Esophagus squamous epithelium (tissue), 5 donors: Measurements from ENCODE around the gene MFSD12. TPM values are rescaled to one million over a fixed set of nuclear protein-coding genes. Genes with fewer than 3 reads are reported as not detected.

Experiments used
- DNase-seq: peaks from one replicate; lab custom pipeline; 2025; lab: John Stamatoyannopoulos, UW
- H3K27ac ChIP-seq, 4 donors: fragments of 200-600 bp; sonication (generic); one replicate each; pipeline ENCODE4 v1.5.1; 2016 to 2019; ENCODE audit warnings: mild to moderate bottlenecking in 1 of 4
- H3K27me3 ChIP-seq, 4 donors: fragments of 200-600 bp; sonication (generic); 1 replicate in 3 of 4; 2 replicates in 1 of 4; pipeline versions ENCODE4 v1.5.1 to v1.6.0; 2017 to 2021; ENCODE audit warnings: antibody characterized with exemption in 1 of 4
- H3K36me3 ChIP-seq, 3 donors: fragments of 200-600 bp; sonication (generic); one replicate each; pipeline ENCODE4 v1.5.1; 2016 to 2019
- H3K4me1 ChIP-seq, 3 donors: fragments of 200-600 bp; sonication (generic); one replicate each; pipeline ENCODE4 v1.5.1; 2017 to 2019
- H3K4me3 ChIP-seq, 4 donors: fragments of 200-600 bp; sonication (generic); 1 replicate in 3 of 4; 2 replicates in 1 of 4; pipeline ENCODE4 v1.5.1; 2016 to 2019; ENCODE audit warnings: mild to moderate bottlenecking in 2 of 4, moderate library complexity in 1 of 4
- H3K9me3 ChIP-seq, 3 donors: fragments of 200-600 bp; sonication (generic); one replicate each; pipeline ENCODE4 v1.5.1; 2016 to 2019
- POLR2A ChIP-seq, 4 donors: fragments of 450-650 bp; IDR thresholded peaks; one replicate each; pipeline ENCODE4 v1.6.1; 2017; ENCODE audit warnings: antibody characterized with exemption in 4 of 4, mild to moderate bottlenecking in 4 of 4, moderate library complexity in 3 of 4
- WGBS, 2 donors: methylation state at CpG; one replicate each; pipeline ENCODE4 v1.1.5; 2018; 5-methylcytosine and 5-hydroxymethylcytosine counted together
- intact Hi-C: fragments of 100-400 bp; cut with DNase I; formaldehyde crosslinking; loops from one replicate; pipeline ENCODE4 v1.15.0; 2022
- total RNA-seq, 4 donors: library from RNA; depleted of rRNA; stranded (reverse); fragments of >200 nt; gene quantifications; one replicate each; pipeline ENCODE4 v1.1.0, GENCODE V29; 2016
- TF ChIP-seq, protein P1 (sequence below), 6 experiments: fragments of 450-650 bp in 4 of 6; fragments of 200-600 bp in 2 of 6; sonication (generic) in 2 of 6; IDR thresholded peaks; one replicate each; pipeline ENCODE4 v1.5.1; 2016 to 2019; ENCODE audit warnings: antibody characterized with exemption in 6 of 6, mild to moderate bottlenecking in 4 of 6, moderate library complexity in 4 of 6
- donor health status: DM: yes; HTN: yes; CAD: no.

The MFSD12 gene
- total RNA-seq, 4 donors from 2014 or later: 22.5 to 50.4 (median 37.3) TPM

- H3K9me3 ChIP-seq: no peaks in the 10 kb centered on the region
- H3K4me1 ChIP-seq: peaks cover 0 to 29% (median 0%) of the 10 kb centered on the region in 3 donors
- intact Hi-C loops: no loop called here
- WGBS, 2 donors: 100% methylated on average over 3 of the region's 9 CpGs
- no peak overlapping the region for H3K4me3 ChIP-seq
- peaks cover 33 to 95% (median 44%) of the 10 kb centered on the region in 3 donors for H3K36me3 ChIP-seq
- no peak for DNase-seq
- H3K27ac ChIP-seq: no peak overlapping the region
- no peak for TF ChIP-seq POLR2A (IDR thresholded peaks at IDR 0.05)
- TF ChIP-seq, protein P1, sequence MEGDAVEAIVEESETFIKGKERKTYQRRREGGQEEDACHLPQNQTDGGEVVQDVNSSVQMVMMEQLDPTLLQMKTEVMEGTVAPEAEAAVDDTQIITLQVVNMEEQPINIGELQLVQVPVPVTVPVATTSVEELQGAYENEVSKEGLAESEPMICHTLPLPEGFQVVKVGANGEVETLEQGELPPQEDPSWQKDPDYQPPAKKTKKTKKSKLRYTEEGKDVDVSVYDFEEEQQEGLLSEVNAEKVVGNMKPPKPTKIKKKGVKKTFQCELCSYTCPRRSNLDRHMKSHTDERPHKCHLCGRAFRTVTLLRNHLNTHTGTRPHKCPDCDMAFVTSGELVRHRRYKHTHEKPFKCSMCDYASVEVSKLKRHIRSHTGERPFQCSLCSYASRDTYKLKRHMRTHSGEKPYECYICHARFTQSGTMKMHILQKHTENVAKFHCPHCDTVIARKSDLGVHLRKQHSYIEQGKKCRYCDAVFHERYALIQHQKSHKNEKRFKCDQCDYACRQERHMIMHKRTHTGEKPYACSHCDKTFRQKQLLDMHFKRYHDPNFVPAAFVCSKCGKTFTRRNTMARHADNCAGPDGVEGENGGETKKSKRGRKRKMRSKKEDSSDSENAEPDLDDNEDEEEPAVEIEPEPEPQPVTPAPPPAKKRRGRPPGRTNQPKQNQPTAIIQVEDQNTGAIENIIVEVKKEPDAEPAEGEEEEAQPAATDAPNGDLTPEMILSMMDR (IDR thresholded peaks at IDR 0.05): no peak
- no peaks in the 10 kb centered on the region for H3K27me3 ChIP-seq
Measured at GRCh38 chr19:3535235-3535535, 22.2 kb downstream of the MFSD12 start.

GRCh38 chr19:3534375-3535234, 22.8 kb downstream of the MFSD12 start:
- Histone ChIP-seq H3K4me3 (no peak overlapping the region), H3K27me3 (no peaks in the 10 kb centered on the region), H3K27ac (no peak overlapping the region), H3K4me1 (peaks cover 0 to 29% (median 0%) of the 10 kb centered on the region in 3 donors), H3K36me3 (peaks cover 33 to 93% (median 44%) of the 10 kb centered on the region in 3 donors), H3K9me3 (no peaks in the 10 kb centered on the region)
- WGBS, 2 donors: 89 to 93% methylated on average over 8 to 16 of the region's 38 CpGs
- intact Hi-C loops: no loop called here
- DNase-seq: no peak
- TF ChIP-seq, protein P1 (IDR thresholded peaks at IDR 0.05): no peak
- TF ChIP-seq POLR2A (IDR thresholded peaks at IDR 0.05): no peak

GRCh38 chr19:3533563-3534216, 23.7 kb downstream of the MFSD12 start:
- Histone ChIP-seq H3K4me3 (no peak overlapping the region), H3K36me3 (peaks cover 33 to 85% (median 44%) of the 10 kb centered on the region in 3 donors), H3K27ac (no peak overlapping the region), H3K9me3 (no peaks in the 10 kb centered on the region), H3K27me3 (no peaks in the 10 kb centered on the region), H3K4me1 (peaks cover 0 to 22% (median 0%) of the 10 kb centered on the region in 3 donors)
- intact Hi-C loops: no loop called here
- TF ChIP-seq POLR2A (IDR thresholded peaks at IDR 0.05): no peak
- TF ChIP-seq, protein P1 (IDR thresholded peaks at IDR 0.05): no peak
- DNase-seq: no peak
- 55 to 77% methylated on average over 9 to 11 of the region's 12 CpGs for WGBS, 2 donors

GRCh38 chr19:3533033-3533432, 24.4 kb downstream of the MFSD12 start:
- no peak overlapping the region for H3K27ac ChIP-seq
- H3K36me3 ChIP-seq: peaks cover 35 to 85% (median 47%) of the 10 kb centered on the region in 3 donors
- 70% methylated on average over 8 of the region's 17 CpGs; no CpG with 5 or more reads in 1 of the 2 donors for WGBS, 2 donors
- H3K9me3 ChIP-seq: no peaks in the 10 kb centered on the region
- peaks cover 0 to 21% (median 0%) of the 10 kb centered on the region in 3 donors for H3K4me1 ChIP-seq
- intact Hi-C loops: no loop called here
- no peak overlapping the region for H3K4me3 ChIP-seq
- TF ChIP-seq POLR2A (IDR thresholded peaks at IDR 0.05): no peak
- TF ChIP-seq, protein P1 (IDR thresholded peaks at IDR 0.05): no peak
- H3K27me3 ChIP-seq: no peaks in the 10 kb centered on the region
- DNase-seq: no peak
